Choroid plexus epithelial cell (primary cell): Measurements from ENCODE around the gene MRPL28.

ENCODE experiments used
- DNase-seq: peaks from one replicate; pipeline ENCODE4 v3.0.0-alpha.2; 2010; ENCODE audit warnings: low read depth
- H3K4me3 ChIP-seq: 2 replicates; pipeline ENCODE4 v1.5.1; 2011; ENCODE audit warnings: low read depth, mild to moderate bottlenecking, control low read depth, low read length, moderate library complexity
- CTCF ChIP-seq: conservative IDR thresholded peaks from 2 replicates; pipeline ENCODE4 v1.5.1; 2011; ENCODE audit warnings: low read depth, mild to moderate bottlenecking, control low read depth, inconsistent platforms, low read length, moderate library complexity

Gene MRPL28

GRCh38 chr16:361872-362701, 8.3 kb downstream of the MRPL28 start:
- TF ChIP-seq CTCF = peak; percentile 85
- peak; percentile 80 for DNase-seq
- H3K4me3 ChIP-seq = no peak overlapping the region

- no peak for TF ChIP-seq CTCF
- no peak overlapping the region for H3K4me3 ChIP-seq
- DNase-seq = no peak
Measured at GRCh38 chr16:361341-361871, 8.9 kb downstream of the MRPL28 start.

- TF ChIP-seq CTCF = no peak
- H3K4me3 ChIP-seq = no peak overlapping the region
- DNase-seq = no peak
Measured at GRCh38 chr16:360698-361336, 9.5 kb downstream of the MRPL28 start.

- no peak for TF ChIP-seq CTCF
- DNase-seq = no peak
Measured at GRCh38 chr16:359871-360697, 10.3 kb downstream of the MRPL28 start.

GRCh38 chr16:359067-359763, 11.1 kb downstream of the MRPL28 start:
- no peak for DNase-seq
- no peak for TF ChIP-seq CTCF
- H3K4me3 ChIP-seq = no peak overlapping the region

More at GRCh38 chr16:359871-360697, 10.3 kb downstream of the MRPL28 start:
- no peak overlapping the region for H3K4me3 ChIP-seq

GRCh38 chr16:356741-357140, 13.6 kb downstream of the MRPL28 start:
- no peak for TF ChIP-seq CTCF
- no peak overlapping the region for H3K4me3 ChIP-seq
- no peak for DNase-seq
